Esophagus muscularis mucosa (tissue), 4 donors: Measurements from ENCODE around the gene COL19A1.

Experiments used
- EP300 ChIP-seq: sonication (generic); formaldehyde crosslinking; IDR thresholded peaks from one replicate; pipeline ENCODE4 v1.6.1; 2017; ENCODE audit warnings: antibody characterized with exemption
- POLR2A ChIP-seq: fragments of 450-650 bp; IDR thresholded peaks from one replicate; pipeline ENCODE4 v1.6.1; 2017; ENCODE audit warnings: antibody characterized with exemption, moderate library complexity, mild to moderate bottlenecking, low read depth
- POLR2AphosphoS5 ChIP-seq, 2 donors: sonication (generic); formaldehyde crosslinking; IDR thresholded peaks; one replicate each; pipeline ENCODE4 v1.6.1; 2017; ENCODE audit warnings: antibody characterized with exemption in 2 of 2
- TF ChIP-seq, protein P1 (sequence below), 3 experiments: fragments of 200-600 bp in 2 of 3; fragments of 450-650 bp in 1 of 3; sonication (generic) in 2 of 3; IDR thresholded peaks; one replicate each; pipeline ENCODE4 v1.5.1; 2017 to 2019; ENCODE audit warnings: antibody characterized with exemption in 3 of 3, mild to moderate bottlenecking in 2 of 3, moderate library complexity in 1 of 3

DNA sequence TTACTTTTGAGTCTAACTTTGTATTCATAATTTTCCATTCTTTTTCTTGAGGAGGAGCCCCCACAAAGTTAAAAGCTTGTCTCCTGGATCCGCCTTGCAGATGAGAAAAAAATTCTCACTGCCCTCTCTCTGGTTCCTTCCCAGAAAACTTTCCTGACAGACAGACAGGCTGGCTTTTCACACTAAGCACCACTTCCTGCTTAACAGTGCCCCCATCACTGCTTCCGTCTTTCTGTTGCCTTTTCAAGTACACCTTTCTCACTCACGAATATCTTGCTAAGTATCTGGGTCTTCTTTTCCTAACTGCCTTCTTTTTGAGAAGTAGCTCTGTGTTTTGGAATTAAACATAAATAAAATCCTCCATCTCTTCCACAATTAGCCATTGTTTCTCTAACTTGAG, 49.8 kb upstream of the COL19A1 start:
- TF ChIP-seq, protein P1, sequence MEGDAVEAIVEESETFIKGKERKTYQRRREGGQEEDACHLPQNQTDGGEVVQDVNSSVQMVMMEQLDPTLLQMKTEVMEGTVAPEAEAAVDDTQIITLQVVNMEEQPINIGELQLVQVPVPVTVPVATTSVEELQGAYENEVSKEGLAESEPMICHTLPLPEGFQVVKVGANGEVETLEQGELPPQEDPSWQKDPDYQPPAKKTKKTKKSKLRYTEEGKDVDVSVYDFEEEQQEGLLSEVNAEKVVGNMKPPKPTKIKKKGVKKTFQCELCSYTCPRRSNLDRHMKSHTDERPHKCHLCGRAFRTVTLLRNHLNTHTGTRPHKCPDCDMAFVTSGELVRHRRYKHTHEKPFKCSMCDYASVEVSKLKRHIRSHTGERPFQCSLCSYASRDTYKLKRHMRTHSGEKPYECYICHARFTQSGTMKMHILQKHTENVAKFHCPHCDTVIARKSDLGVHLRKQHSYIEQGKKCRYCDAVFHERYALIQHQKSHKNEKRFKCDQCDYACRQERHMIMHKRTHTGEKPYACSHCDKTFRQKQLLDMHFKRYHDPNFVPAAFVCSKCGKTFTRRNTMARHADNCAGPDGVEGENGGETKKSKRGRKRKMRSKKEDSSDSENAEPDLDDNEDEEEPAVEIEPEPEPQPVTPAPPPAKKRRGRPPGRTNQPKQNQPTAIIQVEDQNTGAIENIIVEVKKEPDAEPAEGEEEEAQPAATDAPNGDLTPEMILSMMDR (IDR thresholded peaks at IDR 0.05), result no peak
- TF ChIP-seq EP300 (no peak), POLR2A (no peak), POLR2AphosphoS5 (IDR thresholded peaks at IDR 0.05) (no peak)
